ENCODE results near the gene RECK.
"Not testable (repeated sequence)": the region's sequence is repeated elsewhere in the genome, so short reads cannot be mapped to it uniquely, and the experiment has no call there.

RECK gene

GRCh38 chr9:36128349-36128748 lies 91.6 kb downstream of the RECK start:
- CTCF ChIA-PET = no interaction called here
- H3K27ac ChIP-seq = no peak overlapping the region
- DNase-seq (ENCODE audit: low spot score) = no peak
- TF ChIP-seq CTCF (conservative IDR thresholded peaks at IDR 0.05; ENCODE audit: low read depth) = no peak
- POLR2A ChIA-PET (ENCODE audit: low non-redundant PET) = no interaction called here

GRCh38 chr9:36129139-36129538 lies 92.4 kb downstream of the RECK start:
- CTCF ChIA-PET = interaction anchor here (1.0 kb wide), 1 partner anchor 26 kb away, joined by 3 read pairs; no protein-coding TSS in a partner anchor

GRCh38 chr9:36131666-36132065 lies 95.0 kb downstream of the RECK start:
- POLR2A ChIA-PET (ENCODE audit: low non-redundant PET); H3K27ac ChIP-seq; DNase-seq (ENCODE audit: low spot score): not testable (repeated sequence)
- CTCF ChIA-PET = interaction anchor here (1.1 kb wide), 1 partner anchor 341 kb away, joined by 6 read pairs; no protein-coding TSS in a partner anchor

More at GRCh38 chr9:36129139-36129538, 92.4 kb downstream of the RECK start:
- H3K27ac ChIP-seq = no peak overlapping the region
- POLR2A ChIA-PET (ENCODE audit: low non-redundant PET) = no interaction called here
- DNase-seq (ENCODE audit: low spot score) = no peak
- TF ChIP-seq CTCF (conservative IDR thresholded peaks at IDR 0.05; ENCODE audit: low read depth) = no peak

- H3K27ac ChIP-seq = no peak overlapping the region
- TF ChIP-seq CTCF (conservative IDR thresholded peaks at IDR 0.05; ENCODE audit: low read depth) = no peak
- POLR2A ChIA-PET (ENCODE audit: low non-redundant PET) = no interaction called here
- no peak for DNase-seq (ENCODE audit: low spot score)
- CTCF ChIA-PET = interaction anchor here (1.1 kb wide), 1 partner anchor 342 kb away, joined by 6 read pairs; no protein-coding TSS in a partner anchor
Measured at GRCh38 chr9:36132086-36132485, 95.4 kb downstream of the RECK start.

- CTCF ChIA-PET = interaction anchor here (0.7 kb wide), 1 partner anchor 344 kb away, joined by 4 read pairs; no protein-coding TSS in a partner anchor
- POLR2A ChIA-PET (ENCODE audit: low non-redundant PET) = no interaction called here
- no peak overlapping the region for H3K27ac ChIP-seq
- no peak for DNase-seq (ENCODE audit: low spot score)
- no peak for TF ChIP-seq CTCF (conservative IDR thresholded peaks at IDR 0.05; ENCODE audit: low read depth)
Measured at GRCh38 chr9:36134761-36135505, 98.2 kb downstream of the RECK start.

GRCh38 chr9:36135741-36136271 lies 99.1 kb downstream of the RECK start:
- ChIA-PET POLR2A (ENCODE audit: low non-redundant PET) (no interaction called here), CTCF (interaction anchor here (1.0 to 1.5 kb wide), 4 partner anchors 30 to 190 kb away, joined by 3 to 6 read pairs (median 4); no protein-coding TSS in a partner anchor)

More at GRCh38 chr9:36135741-36136271, 99.1 kb downstream of the RECK start:
- DNase-seq (ENCODE audit: low spot score) = no peak
- TF ChIP-seq CTCF (conservative IDR thresholded peaks at IDR 0.05; ENCODE audit: low read depth) = no peak
- no peak overlapping the region for H3K27ac ChIP-seq
